B cell (primary cell): Measurements from ENCODE around the gene TGFBR3. TPM values are rescaled to one million over a fixed set of nuclear protein-coding genes. Genes with fewer than 3 reads are reported as not detected.

Source experiments
- ATAC-seq: fragments of 200-7000 bp; cut with Tn5 transposase; one replicate; pipeline ENCODE4 v1.10.0; 2021; ENCODE audit warnings: low read depth, mild to moderate bottlenecking, moderate number of reproducible peaks, moderate library complexity
- CTCF ChIA-PET: fragments of 350-600 bp; sonication (Branson Sonifier 250); formaldehyde crosslinking; loops from one replicate; lab custom pipeline; 2021; ENCODE audit warnings: antibody characterized with exemption, inconsistent platforms; lab: Charles Lee
- POLR2A ChIA-PET: fragments of 350-600 bp; sonication (Branson Sonifier 250); formaldehyde crosslinking; loops from one replicate; lab custom pipeline; 2021; ENCODE audit warnings: antibody characterized with exemption; lab: Charles Lee
- DNase-seq: peaks from one replicate; pipeline ENCODE4 v3.0.0; 2013
- H2AFZ ChIP-seq: 2 replicates; pipeline ENCODE4 v1.6.1; 2012; ENCODE audit warnings: mild to moderate bottlenecking, low read depth, low read length; ENCODE audit not compliant: insufficient read depth, poor library complexity, severe bottlenecking
- H3K27ac ChIP-seq, 2 donors: 1 replicate in 1 of 2; 2 replicates in 1 of 2; pipeline ENCODE4 v1.5.1; 2012 to 2013; ENCODE audit warnings: low read length in 2 of 2, mild to moderate bottlenecking in 2 of 2, moderate library complexity in 1 of 2
- H3K27me3 ChIP-seq, 4 experiments: fragments of 200-600 bp in 1 of 4; sonication (generic) in 1 of 4; replicated peaks in 1 of 4; 1 replicate in 2 of 4; 2 replicates in 2 of 4; pipeline versions ENCODE4 v1.6.1 to v1.7.0; 2013 to 2016; ENCODE audit warnings: low read length in 3 of 4, mild to moderate bottlenecking in 2 of 4, mixed read lengths in 1 of 4, moderate library complexity in 1 of 4; ENCODE audit not compliant: insufficient read depth in 4 of 4, control insufficient read depth in 3 of 4; ENCODE audit errors: control extremely low read depth in 1 of 4
- H3K36me3 ChIP-seq, 2 experiments: replicated peaks in 1 of 2; 1 replicate in 1 of 2; 2 replicates in 1 of 2; pipeline versions ENCODE4 v1.6.1 to v1.7.1; 2013; ENCODE audit warnings: low read length in 1 of 2; ENCODE audit not compliant: insufficient read depth in 2 of 2, control insufficient read depth in 1 of 2; ENCODE audit errors: control extremely low read depth in 1 of 2, extremely low read depth in 1 of 2
- H3K4me1 ChIP-seq, 2 donors: fragments of 200-600 bp in 1 of 2; sonication (generic) in 1 of 2; 1 replicate in 1 of 2; 2 replicates in 1 of 2; pipeline versions ENCODE4 v1.5.1 to v1.6.1; 2013 to 2017; ENCODE audit warnings: low read length in 2 of 2; ENCODE audit not compliant: control insufficient read depth in 2 of 2, insufficient read depth in 2 of 2
- H3K4me2 ChIP-seq: replicated peaks from 2 replicates; pipeline ENCODE3; 2012; ENCODE audit warnings: mild to moderate bottlenecking, low read depth, low read length; ENCODE audit not compliant: poor library complexity, severe bottlenecking
- H3K4me3 ChIP-seq, 5 experiments: fragments of 200-600 bp in 1 of 5; sonication (generic) in 1 of 5; 1 replicate in 3 of 5; 2 replicates in 2 of 5; pipeline versions ENCODE4 v1.5.1 to v1.7.0; 2011 to 2016; ENCODE audit warnings: low read length in 4 of 5, mild to moderate bottlenecking in 4 of 5, low read depth in 2 of 5, control low read depth in 1 of 5, moderate library complexity in 1 of 5; ENCODE audit not compliant: insufficient read depth in 1 of 5; ENCODE audit errors: control extremely low read depth in 1 of 5, extremely low read depth in 1 of 5
- H3K79me2 ChIP-seq: fragments of 200-600 bp; sonication (generic); one replicate; pipeline ENCODE4 v1.6.0; 2016; ENCODE audit warnings: low read length; ENCODE audit not compliant: control insufficient read depth, insufficient read depth
- H3K9ac ChIP-seq: fragments of 200-600 bp; sonication (generic); 2 replicates; pipeline ENCODE4 v1.6.1; 2017; ENCODE audit warnings: mild to moderate bottlenecking, low read length, moderate library complexity
- H3K9me3 ChIP-seq, 3 donors: one replicate each; pipeline versions ENCODE4 v1.6.1 to v1.7.1; 2013; ENCODE audit warnings: low read length in 2 of 3; ENCODE audit not compliant: control insufficient read depth in 2 of 3, insufficient read depth in 1 of 3; ENCODE audit errors: control extremely low read depth in 1 of 3
- H4K20me1 ChIP-seq: 2 replicates; pipeline ENCODE4 v1.6.0; 2012; ENCODE audit warnings: mild to moderate bottlenecking, low read length; ENCODE audit not compliant: insufficient read depth, control insufficient read depth, poor library complexity, severe bottlenecking
- H3K27ac Mint-ChIP-seq: one replicate; pipeline ENCODE4 v1.8.0; 2021; ENCODE audit warnings: mixed read lengths
- H3K27me3 Mint-ChIP-seq: one replicate; pipeline ENCODE4 v1.8.0; 2021; ENCODE audit warnings: mixed read lengths
- H3K4me1 Mint-ChIP-seq: one replicate; pipeline ENCODE4 v1.8.0; 2021; ENCODE audit warnings: mixed read lengths
- H3K4me3 Mint-ChIP-seq: one replicate; pipeline ENCODE4 v1.8.0; 2021; ENCODE audit warnings: mixed read lengths
- H3K9me3 Mint-ChIP-seq: one replicate; pipeline ENCODE4 v1.8.0; 2022; ENCODE audit warnings: mixed read lengths; ENCODE audit not compliant: insufficient read depth
- EZH2 ChIP-seq: IDR thresholded peaks from 2 replicates; pipeline ENCODE4 v1.6.1; 2012; ENCODE audit warnings: borderline replicate concordance, low read depth, mild to moderate bottlenecking, moderate library complexity, low read length; ENCODE audit not compliant: insufficient read depth, poor library complexity, severe bottlenecking
- WGBS: methylation state at CpG from one replicate; pipeline ENCODE4 v1.1.5; 2013; ENCODE audit warnings: missing lambda C conversion rate; ENCODE audit not compliant: insufficient coverage; 5-methylcytosine and 5-hydroxymethylcytosine counted together
- intact Hi-C: fragments of 100-400 bp; cut with micrococcal nuclease; formaldehyde crosslinking; loops from one replicate; pipeline ENCODE4 v1.10.0; 2022
- polyA plus RNA-seq: library from polyadenylated mRNA; depleted of rRNA; stranded (reverse); fragments of >200 nt; gene quantifications from 2 replicates; pipeline ENCODE4 v1.2.3, GENCODE V29; 2012
- total RNA-seq, 2 donors: library from RNA; stranded (reverse); fragments of 120-200 nt in 1 of 2; gene quantifications; 1 replicate in 1 of 2; 2 replicates in 1 of 2; pipeline versions ENCODE4 v1.2.3 to v1.2.4, GENCODE V29; 2013 to 2022
- TF ChIP-seq, protein P1 (sequence below): fragments of 200-600 bp; IDR thresholded peaks from one replicate; pipeline ENCODE4 v1.8.0; 2022; ENCODE audit warnings: antibody characterized with exemption, mild to moderate bottlenecking

Gene TGFBR3
- total and polyA plus RNA-seq, 2 donors (not counting 1 experiment from before 2014, with no cell fraction given): 0.10 to 0.12 TPM

DNA sequence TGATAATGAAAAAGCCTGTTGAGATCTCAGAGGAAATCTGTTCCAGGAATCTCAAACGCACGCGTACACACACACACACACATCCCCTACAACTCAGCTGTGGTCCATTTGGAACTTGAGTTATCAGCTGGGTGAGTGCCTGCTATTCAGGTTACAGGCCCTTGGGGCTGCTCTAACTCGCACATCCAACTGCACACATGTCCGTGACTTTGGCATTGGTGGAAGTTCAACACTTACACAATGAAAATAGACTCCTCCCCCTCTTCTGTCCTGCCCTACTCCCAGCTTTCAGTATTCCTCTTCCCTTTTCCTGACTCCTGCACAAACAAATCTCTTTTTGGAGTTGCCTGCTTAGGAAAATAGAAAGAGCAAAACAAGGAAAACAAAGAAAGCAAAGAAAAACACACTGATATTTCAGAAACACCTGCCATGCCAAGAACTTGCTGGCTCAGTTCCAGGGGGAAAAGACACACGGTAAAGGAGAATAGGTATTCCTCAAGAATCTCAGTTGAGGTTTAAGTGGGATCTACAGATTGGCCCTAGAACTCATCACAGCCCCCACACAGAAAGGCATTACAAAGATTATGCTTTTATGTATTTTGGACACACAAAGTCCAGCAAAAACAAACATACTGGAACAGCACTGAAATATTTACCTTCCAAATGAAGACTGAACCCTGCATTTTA, 140.9 kb downstream of the TGFBR3 start:
- Histone ChIP-seq H3K36me3 (no peaks in the 10 kb centered on the region), H2AFZ (no peak overlapping the region), H3K4me2 (no peak overlapping the region), H3K4me1 (no peaks in the 10 kb centered on the region), H3K9ac (no peak overlapping the region), H3K27me3 (no peaks in the 10 kb centered on the region), H3K79me2 (no peaks in the 10 kb centered on the region), H4K20me1 (no peaks in the 10 kb centered on the region), H3K4me3 (no peak overlapping the region), H3K27ac (no peak overlapping the region), H3K9me3 (no peaks in the 10 kb centered on the region)
- 98% methylated on average over 5 of the region's 6 CpGs for WGBS
- no peak for TF ChIP-seq EZH2
- TF ChIP-seq, protein P1, sequence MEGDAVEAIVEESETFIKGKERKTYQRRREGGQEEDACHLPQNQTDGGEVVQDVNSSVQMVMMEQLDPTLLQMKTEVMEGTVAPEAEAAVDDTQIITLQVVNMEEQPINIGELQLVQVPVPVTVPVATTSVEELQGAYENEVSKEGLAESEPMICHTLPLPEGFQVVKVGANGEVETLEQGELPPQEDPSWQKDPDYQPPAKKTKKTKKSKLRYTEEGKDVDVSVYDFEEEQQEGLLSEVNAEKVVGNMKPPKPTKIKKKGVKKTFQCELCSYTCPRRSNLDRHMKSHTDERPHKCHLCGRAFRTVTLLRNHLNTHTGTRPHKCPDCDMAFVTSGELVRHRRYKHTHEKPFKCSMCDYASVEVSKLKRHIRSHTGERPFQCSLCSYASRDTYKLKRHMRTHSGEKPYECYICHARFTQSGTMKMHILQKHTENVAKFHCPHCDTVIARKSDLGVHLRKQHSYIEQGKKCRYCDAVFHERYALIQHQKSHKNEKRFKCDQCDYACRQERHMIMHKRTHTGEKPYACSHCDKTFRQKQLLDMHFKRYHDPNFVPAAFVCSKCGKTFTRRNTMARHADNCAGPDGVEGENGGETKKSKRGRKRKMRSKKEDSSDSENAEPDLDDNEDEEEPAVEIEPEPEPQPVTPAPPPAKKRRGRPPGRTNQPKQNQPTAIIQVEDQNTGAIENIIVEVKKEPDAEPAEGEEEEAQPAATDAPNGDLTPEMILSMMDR: no peak
- DNase-seq (no peak), ATAC-seq (no peak)
- Mint-ChIP-seq H3K9me3 (no peaks in the 10 kb centered on the region), H3K4me3 (no peak overlapping the region), H3K27ac (no peak overlapping the region), H3K27me3 (peaks cover 3% of the 10 kb centered on the region), H3K4me1 (no peaks in the 10 kb centered on the region)
- intact Hi-C loops: no loop called here
- ChIA-PET POLR2A (no interaction called here), CTCF (no interaction called here)

DNA sequence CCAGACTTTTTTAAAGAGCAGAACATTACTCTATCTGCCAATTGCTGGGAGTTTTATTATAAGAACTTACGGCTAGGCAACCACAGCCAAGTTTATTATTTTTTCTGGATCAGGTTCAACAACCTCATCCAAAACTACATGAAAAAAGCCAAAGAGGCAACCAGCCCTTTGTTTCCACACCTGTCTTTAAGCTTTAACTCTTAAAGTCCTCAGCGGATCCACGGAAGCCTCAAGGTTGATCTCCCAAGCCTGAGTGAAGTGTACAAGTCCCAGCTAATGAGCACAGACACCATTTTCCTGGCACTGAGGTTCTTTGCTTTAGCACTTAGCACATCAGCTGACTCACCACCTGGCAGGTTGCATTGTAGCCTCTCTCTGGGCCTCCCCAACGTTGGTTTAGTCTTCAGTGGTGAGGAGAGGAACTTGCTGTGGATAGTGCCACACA, 143.1 kb downstream of the TGFBR3 start:
- ATAC-seq: no peak
- no peak for DNase-seq

More for the DNA sequence above, 143.1 kb downstream of the TGFBR3 start:
- Histone ChIP-seq H3K9me3 (no peaks in the 10 kb centered on the region), H3K27me3 (no peaks in the 10 kb centered on the region), H3K4me1 (no peaks in the 10 kb centered on the region), H3K4me3 (no peak overlapping the region), H3K36me3 (no peaks in the 10 kb centered on the region), H3K4me2 (no peak overlapping the region), H3K79me2 (no peaks in the 10 kb centered on the region), H3K9ac (no peak overlapping the region), H2AFZ (no peak overlapping the region), H4K20me1 (no peaks in the 10 kb centered on the region), H3K27ac (no peak overlapping the region)
- CTCF ChIA-PET: no interaction called here
- no peak overlapping the region for H3K27ac Mint-ChIP-seq
- H3K9me3 Mint-ChIP-seq: no peaks in the 10 kb centered on the region
- H3K27me3 Mint-ChIP-seq: peaks cover 3% of the 10 kb centered on the region
- WGBS: 89% methylated on average over 3 of the region's 4 CpGs
- H3K4me1 Mint-ChIP-seq: no peaks in the 10 kb centered on the region
- no peak overlapping the region for H3K4me3 Mint-ChIP-seq
- intact Hi-C loops: no loop called here
- POLR2A ChIA-PET: no interaction called here
- no peak for TF ChIP-seq EZH2
- TF ChIP-seq, protein P1: no peak
